NCI-H1092 treated with DMSO at 0.1 percent for 48 hours (cell line): ENCODE measurements around the gene METTL1.

Experiments used
- DNase-seq: peaks from one replicate; lab custom pipeline; 2025; lab: John Stamatoyannopoulos, UW

Gene METTL1

DNA sequence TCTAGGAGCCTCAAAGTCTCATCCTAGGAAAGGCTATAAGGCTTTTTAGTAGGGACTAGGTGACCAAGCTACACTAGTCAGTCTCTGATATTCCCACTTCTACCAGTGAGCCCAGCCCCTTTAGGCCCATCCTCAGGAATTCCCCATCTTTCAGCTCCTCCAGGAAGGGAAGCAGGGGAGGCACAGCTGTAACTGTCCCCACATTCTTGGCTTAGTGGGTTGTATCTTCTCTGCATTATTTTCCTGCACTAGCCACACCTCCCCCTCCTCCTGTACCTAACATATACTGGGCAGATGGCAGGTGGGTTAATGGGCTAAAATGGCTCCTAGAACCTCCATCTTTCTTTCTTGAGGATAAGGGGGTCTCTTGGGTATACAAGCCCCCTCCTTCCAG is 4.6 kb downstream of the METTL1 start:
- no peak for DNase-seq

DNA sequence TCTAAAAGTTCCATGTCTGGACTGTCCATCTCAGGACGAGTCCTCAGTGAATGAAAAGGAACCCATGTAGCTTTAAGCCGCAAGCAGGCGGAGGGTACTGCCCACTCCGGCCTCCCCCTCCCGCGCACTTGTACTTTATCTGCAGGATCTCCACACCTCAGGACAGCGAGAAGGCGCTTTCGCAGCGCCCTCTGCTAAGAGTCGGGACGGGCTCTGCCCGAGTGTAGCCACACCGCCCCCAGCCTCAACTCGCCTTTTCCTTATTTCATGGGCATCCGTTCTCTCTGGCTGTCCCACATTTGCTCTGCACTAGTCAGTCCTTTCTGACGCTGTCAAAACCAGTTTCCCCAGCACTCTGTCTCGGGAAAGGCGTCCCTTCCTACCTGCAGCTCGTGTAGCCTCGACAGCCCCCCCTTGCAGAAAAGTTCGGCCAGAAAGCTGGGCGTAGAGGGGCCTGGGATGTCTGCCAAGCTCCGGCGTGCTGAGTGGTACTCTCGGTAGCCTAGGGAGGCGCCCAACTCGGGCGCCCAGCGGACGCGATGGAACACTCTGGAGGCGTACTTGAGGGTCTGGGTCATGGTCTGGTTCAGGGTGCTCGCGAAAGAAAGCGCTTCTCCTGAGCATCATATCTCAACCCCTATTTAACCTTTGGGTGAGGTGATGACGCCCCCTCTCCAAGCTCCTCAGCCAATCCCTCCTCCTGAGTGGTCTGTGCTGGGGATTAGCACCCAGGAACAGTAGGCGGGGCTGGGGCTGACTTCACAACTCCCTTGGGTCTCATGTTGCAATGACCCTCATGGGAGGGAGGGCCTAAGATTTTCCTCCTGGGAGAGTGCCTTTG is 5.2 kb downstream of the METTL1 start, which contains the start of gene CYP27B1:
Gene CYP27B1, minus strand, starts transcription at position 615 of the 841 bp plus-strand sequence. Its CDS starts 37 bp downstream, at position 578.
- DNase-seq, result peak; percentile 12

DNA sequence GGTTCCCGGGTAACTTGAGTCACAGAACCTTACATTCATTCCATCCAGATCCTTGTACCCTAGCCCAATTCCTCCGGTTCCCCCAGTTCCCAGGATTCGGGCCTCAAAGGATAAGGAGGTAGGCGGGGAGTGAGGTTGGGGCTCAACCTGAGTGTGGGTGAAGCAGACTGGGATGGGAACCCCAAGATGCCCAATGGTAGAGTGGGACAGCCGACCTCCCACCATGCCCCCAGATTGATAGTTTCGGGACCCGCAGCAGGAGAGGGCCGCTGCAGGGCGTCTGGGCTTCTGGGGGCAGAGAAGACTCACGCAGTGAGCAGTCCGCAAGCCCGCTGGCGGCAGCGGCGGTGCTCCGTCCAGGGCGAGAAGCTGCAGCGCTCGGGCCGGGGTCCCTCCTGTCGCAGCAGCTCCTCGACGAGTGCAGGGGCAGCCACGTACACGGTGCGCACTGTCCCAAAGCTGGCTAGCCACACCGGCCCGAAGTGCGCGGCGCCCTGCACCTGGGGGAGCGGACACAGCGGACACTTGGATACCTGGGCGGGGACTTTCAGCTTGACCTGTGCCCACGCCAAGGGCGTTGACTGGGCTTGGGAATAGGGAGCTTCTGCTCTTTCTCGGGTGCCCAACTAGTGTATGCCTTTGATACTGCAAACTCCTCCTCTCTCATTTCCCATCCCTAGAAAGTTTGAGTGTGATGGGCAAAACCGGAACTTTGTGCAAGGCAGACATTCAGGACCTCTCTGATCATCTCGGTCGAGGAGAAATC is 6.0 kb downstream of the METTL1 start:
- no peak for DNase-seq

DNA sequence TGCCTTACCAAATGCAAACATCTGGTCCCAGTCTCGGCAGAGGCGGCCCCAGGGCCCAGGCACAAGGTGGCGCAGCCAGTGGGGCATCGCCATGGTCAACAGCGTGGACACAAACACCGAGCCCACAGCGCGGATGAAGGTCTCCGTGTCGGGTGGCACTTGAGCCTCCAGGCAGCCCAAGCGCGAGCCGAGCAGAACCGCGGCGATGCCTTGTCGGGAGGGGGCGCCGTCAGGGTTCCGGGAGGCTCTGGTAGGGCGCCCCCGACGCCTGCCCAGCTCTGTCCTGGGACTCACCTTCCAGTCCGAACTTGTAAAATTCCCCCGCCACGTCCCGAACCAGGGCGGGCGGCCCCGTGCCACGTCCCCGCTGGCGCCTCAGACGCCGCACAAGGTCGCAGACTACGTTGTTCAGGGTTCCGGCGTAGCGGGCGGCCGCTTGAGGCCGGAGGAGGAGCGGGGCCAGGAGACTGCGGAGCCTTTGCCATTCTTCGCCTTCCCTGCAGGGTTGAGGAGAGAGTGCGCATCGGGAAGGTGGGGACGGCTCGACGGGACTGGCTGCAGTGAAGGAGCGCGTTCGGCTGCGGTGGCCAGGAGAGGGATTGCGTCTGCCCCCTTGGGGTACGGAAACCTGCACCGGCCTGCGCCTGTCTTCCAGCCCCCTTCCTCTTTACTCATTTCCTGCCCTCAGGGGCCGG is 6.8 kb downstream of the METTL1 start:
- no peak for DNase-seq

DNA sequence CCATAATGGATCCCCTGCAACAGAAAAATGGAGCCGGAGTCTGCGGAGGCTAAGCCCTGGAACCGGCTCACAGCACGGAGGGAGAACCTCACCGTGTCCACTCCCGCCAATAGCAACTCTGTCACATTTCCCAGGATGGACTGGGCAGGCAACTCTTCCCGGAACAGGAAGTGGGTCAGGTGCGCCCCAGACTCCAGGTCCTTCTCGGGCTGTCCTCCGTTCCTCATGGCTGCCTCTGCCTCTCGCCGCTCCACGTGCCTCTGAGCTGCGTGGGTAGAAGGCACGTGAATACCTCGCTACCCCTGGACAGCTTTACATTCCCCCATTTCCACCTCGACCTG is 7.3 kb downstream of the METTL1 start:
- no peak for DNase-seq

DNA sequence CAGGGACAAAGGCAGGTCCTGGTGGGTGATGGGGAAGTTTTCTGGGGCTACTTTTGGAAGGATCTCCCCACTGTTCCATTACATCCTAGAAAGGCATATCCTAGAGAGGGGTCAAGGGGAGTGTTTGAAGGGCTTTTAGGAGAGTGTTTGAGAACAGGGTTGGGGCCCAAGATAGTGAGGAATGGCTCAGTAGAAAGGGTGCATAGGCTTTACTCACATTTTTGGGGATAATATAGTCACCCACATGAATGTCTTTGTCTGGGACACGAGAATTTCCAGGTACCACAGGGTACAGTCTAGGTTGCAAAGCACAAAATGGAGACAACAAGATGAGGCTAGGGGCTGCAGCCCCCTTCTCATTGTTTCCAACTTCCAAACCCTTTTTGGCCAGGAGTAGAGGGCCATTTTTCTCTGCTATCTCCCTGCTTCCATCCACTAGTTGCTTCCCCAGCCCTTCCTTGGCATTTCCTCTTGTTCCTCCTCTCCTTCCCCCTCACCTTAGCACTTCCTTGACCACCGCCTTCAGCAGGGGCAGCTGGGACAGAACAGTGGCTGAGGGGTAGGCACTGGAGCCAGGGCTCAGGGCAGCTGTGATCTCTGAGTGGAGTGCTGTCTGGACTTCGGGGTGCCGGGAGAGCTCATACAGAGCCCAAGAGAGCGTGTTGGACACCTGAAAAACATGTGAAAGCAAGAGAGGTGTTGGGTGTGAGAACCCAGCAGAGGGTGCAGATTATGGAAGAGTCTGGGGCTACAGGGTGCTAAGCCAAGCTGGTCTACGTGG is 7.8 kb downstream of the METTL1 start:
- no peak for DNase-seq

DNA sequence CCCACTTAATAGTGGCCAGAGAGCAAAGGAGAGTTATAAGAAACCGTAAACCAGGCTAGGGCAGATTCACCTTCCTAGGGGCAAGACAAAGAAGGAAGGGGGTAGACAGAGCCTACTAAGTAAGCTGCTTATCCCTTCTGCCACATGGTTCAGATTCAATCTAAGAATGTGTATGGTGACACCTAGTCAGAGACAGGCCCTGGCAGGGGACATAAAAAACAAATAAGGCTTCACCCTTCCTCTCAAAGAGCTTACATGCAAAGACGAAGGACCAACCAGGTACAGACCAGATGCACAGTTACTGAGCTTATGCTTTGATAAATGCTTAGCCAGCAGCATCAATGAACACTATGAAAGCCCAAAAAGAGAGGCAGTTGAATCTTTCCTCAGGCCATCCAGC is 9.4 kb downstream of the METTL1 start:
- no peak for DNase-seq

DNA sequence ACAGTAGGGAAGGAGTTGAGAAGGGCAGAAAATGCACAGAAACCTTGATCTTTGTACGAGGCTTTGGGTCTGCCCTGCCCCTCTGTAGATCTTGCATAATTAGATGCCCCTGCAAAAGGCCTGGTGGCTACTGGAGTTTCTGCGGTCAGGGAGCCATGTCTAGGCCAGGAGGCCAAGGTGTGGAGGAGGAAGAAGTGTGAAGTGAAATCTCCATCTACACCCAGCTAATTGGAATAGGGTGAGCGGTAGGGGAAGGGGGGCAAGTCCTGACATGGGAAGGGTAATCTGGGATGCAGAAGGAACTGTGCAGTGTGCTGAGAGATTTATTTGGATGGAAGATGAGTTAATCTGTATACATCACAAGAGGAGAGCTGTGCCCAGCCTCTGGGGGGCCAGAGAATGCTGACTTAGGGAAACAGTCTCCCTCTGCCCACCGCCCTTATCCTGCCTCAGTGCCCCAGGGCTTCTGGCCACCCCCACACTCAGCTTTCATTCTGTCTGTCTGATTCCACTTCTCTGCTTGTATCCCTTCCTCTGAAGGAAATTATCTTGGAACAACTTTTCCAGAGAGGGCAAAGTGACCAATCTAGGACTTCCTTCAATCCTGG is 10.4 kb downstream of the METTL1 start:
- no peak for DNase-seq

DNA sequence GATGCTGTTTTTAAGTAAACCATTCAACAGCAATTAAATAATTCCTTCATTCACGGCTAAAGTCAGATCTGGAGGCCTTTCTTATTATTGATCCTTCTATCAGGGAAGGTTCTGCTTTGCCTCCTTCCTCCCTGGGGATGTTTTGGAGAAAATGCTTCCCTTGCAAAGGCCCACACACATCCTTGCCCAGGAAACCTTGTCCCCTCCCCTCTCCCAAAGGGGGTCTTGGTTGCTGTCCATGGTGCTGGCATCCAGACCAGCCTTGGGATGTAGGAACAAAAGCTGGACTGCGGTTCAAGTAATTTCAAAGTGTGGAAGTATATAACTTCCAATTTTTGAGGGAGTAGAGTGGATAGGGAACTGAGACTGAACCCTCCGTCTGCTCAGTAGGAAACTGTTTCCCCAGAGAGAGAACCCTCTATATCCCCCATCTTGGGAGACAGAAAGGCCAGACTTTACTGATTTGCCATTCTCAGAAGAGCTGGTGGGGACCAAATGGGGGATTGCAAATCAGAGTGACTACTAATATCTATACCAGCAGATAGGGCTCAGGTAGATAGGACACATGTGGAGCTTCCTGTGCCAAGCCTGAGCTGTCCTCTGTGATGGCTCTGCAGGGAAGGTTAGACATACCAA is 11.4 kb downstream of the METTL1 start:
- no peak for DNase-seq

DNA sequence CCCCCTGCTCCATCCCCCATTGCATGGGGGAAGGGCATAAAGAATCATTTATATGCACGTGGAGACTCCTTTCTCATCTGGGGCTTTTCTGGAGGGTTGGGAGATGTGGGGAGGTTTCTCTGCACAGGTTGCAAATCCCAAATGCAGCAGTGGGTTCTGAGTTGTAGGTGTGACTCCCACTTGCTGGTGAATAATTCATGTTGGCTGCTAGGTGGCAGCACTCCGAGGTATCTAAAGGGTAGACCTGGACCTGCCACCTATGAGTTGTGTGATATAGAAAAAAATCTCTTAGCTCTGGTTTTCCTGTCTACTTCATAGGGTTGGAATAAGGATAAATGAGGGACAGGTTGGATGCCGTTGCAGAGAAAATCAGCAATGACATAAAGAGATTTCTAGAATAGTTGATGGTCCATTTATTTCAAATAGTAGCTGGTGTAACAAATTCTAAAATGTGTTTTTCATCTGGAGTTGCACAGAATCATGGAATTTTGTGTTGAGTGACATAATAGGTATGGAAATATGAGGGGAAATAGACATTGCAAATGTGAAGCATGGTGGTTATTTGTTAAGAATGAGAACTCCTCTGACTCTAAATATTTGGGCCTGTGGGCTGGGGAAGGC is 12.4 kb downstream of the METTL1 start:
- DNase-seq, result no peak

DNA sequence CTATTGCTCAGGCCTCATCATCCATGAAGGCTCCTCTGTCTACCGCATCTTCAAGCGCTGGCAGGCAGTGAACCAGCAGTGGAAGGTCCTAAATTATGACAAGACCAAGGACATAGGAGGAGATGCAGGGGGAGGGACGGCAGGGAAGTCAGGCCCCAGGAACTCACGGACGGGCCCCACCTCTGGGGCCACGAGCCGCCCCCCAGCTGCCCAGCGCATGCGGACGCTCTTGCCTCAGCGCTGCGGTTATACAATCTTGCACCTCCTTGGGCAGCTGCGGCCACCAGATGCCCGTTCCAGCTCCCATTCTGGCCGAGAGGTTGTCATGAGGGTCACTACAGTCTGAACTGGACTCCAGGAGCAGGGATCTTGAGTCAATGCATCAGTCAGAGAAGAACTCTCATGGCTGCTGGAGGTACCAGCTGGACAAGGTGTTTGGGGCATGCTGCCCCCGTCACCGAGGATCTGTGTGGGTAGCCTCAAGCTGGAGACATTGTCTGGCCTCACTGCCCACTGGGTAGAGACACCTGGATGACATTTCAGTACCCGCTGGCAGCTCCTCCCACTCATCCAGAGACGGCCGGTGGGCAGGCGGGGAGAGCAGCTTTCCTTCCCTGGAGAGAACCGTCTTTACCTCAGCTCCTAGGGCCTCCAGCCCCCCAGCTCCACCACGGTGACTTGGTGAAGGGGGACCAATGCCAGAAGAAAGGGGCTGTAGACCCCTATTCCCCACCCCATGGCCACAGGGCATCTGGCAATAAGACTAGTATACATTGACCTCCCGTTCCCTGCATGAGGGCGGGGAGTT is 13.1 kb downstream of the METTL1 start:
- no peak for DNase-seq

DNA sequence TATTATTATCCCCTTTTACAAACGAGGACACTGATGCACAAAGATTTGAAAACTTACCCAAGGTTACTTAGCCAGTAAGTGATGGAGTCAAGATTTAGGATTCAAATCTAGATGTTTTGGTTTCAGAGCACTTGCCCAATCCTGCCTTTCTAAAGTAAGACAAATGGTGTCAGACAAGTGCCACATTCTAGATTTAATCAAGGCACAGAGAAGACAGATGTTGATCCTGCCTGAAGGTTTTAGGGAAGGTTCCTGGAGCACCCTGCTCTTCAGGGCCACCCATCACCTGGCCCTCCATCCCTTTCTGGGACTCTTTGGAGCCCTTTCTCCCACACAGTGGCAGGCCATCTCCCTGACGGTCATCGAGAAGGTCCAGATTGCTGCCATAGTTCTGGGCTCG is 14.1 kb downstream of the METTL1 start:
- DNase-seq, result no peak

DNA sequence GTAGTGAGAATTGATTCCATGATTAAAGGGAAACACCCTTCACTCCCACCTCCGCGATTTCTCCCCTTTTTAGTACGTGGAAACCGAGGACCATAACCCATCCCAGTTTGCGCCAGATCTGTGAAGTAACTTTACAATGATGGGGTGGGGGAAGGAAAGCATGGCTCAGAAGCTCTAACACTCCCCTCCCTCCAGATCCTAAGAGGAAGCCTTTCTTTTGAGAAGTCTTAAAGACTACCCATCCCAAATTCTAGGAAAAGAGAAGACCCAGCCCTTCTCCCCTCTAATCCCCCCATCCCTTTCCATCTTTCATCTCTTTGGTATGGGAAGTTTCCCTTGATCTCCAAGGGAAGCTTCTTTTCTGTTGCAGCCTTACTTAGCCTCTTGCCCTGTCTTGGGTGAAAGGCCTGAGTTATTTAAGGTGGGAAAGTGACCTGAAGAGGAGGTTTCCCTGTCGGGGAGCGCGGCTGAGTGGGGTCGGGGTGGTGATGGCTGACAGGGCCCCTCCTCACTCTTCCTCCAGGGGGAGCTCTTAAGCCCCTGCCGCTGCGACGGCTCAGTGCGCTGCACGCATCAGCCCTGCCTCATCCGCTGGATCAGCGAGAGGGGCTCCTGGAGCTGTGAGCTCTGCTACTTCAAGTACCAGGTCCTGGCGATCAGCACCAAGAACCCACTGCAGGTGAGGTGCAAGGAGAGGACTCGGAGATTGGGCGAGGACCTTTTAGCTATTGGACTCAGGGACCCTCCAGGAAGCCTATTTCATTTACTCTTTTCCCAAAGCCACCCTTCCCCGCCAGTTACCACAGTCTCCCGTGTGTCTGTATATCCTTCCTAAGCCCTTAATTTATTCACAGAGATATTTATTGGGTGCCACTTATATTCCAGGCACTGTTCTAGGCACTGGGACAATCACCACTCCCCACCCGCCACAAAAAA is 15.2 kb downstream of the METTL1 start:
- no peak for DNase-seq

DNA sequence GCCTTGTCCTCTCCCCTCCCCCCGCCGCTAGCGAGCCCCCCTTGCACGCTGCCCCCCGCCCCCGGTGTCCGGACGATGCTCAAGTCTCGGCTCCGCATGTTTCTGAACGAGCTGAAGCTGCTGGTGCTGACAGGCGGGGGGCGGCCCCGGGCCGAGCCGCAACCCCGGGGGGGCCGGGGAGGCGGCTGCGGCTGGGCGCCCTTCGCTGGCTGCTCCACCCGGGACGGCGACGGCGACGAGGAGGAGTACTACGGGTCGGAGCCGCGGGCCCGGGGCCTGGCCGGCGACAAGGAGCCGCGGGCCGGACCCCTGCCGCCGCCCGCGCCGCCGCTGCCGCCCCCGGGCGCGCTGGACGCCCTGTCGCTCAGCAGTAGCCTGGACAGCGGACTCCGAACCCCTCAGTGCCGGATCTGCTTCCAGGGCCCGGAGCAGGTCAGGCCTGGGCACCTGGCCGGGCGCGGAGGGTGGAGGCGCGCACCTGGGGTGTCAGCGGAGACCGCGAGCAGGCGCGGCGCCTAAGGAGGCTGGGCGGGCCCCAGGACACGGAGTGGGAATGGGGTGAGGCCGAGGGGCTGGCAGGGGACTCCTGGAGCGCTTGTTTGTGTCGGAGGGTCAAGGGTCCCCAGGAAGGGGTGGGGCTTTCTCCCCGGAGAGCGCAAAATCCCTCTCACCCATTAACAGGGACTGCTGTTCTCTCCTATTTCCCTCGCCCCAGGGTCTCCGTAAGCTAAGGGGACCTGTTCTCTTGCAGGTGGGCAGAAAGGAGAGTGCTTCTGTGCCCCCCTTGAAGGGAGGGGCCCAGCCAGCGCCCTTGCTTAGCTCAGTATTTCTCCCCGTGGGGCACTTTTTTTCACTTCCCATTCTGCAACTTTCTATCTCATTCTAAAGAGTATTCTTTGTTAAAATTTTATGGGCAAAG is 16.2 kb downstream of the METTL1 start:
- DNase-seq, result no peak

DNA sequence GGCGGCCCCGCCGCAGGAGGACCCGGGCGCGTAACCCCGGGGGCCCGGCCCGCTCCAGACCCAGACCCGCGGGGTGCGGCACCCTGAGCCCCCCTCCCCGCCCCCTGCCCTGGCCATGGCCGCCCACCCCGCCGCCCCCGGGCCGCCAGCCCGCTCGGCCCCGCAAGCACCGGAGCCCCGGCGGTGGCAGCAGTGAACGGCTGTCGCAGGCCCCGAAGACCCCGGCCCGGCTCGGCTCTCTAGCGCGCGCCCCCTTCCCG is 16.8 kb downstream of the METTL1 start:
- DNase-seq, result no peak

DNA sequence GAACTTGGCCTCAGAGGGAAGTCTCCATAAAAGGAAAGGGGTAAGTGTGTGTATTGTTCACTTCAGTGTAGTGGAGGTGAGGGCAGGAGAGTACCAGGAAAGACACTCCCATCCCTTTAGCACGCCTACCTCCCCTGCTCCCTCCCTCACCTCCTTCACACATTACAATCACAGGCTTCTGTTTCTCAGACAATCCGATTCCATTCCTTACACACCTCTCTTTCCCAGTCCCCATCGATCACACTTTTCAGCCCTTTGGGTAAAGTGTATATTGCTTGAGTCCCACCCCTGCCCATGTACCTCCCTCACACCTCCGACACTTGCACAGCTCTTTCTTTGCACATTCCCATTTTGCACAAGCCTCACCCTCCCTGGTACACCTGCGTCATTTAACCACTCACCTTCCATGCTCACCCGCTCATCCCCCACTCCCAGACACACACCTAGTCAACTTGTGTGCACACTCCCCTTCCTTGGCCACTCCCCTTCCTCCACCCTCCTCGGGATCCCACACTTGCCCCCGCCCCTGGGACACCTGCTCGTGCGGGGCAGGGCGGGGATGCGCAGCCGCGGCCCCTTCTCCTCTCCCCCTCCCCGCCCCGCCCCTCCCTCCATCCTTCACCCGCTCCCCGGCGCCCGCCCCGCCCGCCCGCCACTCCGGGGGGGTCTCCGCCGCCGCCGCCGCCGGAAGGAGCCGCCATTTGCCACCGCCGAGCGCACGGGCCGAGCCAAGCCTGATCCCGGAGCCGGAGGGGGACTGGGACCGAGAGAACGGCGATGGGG is 17.3 kb downstream of the METTL1 start, which contains the start of gene MARCHF9:
Gene MARCHF9, plus strand, starts transcription at position 693 of the 783 bp plus-strand sequence. CDS start 426 bp downstream, outside the sequence.
- DNase-seq, result peak; percentile 37
